ENCODE results near the gene ENOX2. TPM values are rescaled to one million over a fixed set of nuclear protein-coding genes. Genes with fewer than 3 reads are reported as not detected.

The ENOX2 gene
- total RNA-seq, 4 donors from 2014 or later: 10.2 to 27.0 (median 12.9) TPM

DNA sequence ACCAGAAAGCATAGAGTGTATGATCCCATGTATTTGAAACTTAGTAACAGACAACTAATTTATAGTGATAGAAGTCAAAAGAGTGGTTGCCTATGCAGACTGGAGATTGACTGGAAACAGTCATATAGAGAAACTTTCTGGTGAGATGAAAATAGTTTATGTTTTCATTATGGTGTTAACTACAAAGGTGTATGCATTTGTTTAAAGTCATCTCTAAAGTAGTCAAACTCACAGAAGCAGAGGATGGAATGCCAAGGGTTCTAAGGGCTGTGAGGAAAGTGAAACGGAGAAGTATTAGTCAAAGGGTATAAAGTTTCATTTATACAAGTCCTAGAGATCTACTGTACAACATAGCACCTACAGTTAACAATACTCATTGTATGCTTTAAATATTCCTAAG lies 45.8 kb downstream of the ENOX2 start:
- ATAC-seq (ENCODE audit: low FRiP score) (no peak), DNase-seq (ENCODE audit: low spot score) (no peak)
- TF ChIP-seq CTCF (IDR thresholded peaks at IDR 0.05): no peak

GRCh38 chrX:130851569-130851968 lies 51.4 kb downstream of the ENOX2 start:
- no peak for TF ChIP-seq CTCF (IDR thresholded peaks at IDR 0.05)
- ATAC-seq (ENCODE audit: low FRiP score) (no peak), DNase-seq (ENCODE audit: low spot score) (no peak)

DNA sequence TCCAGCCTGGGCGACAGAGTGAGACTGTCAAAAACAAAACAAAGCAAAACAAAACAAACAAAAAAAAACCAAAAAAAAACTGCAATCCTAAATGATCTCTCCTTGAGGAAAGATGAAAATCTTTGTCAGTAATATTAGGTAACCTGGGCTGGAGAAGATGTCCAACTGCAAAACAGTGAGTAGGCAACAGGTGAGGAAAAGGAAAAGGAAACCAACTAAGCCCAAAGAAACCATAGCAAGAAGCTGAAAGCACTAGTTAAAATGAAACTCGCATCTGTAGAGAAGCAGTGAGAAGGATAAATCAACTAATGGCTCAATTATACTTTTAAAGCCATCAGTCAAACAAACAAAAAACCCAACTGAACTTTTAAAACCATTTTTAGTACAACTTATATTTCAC lies 54.2 kb downstream of the ENOX2 start:
- no peak for DNase-seq (ENCODE audit: low spot score)
- no peak for ATAC-seq (ENCODE audit: low FRiP score)
- TF ChIP-seq CTCF (IDR thresholded peaks at IDR 0.05): no peak

- no peak for TF ChIP-seq CTCF (IDR thresholded peaks at IDR 0.05)
- DNase-seq (ENCODE audit: low spot score): no peak
- no peak for ATAC-seq (ENCODE audit: low FRiP score)
These were observed 56.3 kb downstream of the ENOX2 start for GRCh38 chrX:130846746-130847145.

DNA sequence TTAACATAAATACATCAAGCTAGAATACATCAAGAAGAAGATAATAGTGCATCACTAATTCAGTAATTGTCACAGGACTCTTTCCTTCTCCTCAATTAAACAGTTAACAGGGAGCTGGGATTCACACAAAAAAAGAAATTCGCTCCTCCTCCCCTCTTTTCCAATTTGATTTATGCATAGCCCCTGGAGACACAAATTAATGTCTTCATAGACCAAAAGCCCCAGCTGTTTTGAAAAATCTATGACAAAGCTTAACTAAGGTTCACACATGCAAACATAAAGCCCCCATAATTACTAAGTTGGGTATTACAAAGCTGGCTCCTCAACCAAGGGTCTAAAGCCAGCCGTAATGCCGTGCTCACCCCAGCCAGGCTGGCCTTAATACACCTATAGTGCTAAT lies 61.2 kb downstream of the ENOX2 start:
- DNase-seq (ENCODE audit: low spot score) (no peak), ATAC-seq (ENCODE audit: low FRiP score) (no peak)
- TF ChIP-seq CTCF (IDR thresholded peaks at IDR 0.05): no peak

GRCh38 chrX:130840345-130840744 lies 62.7 kb downstream of the ENOX2 start:
- ATAC-seq (ENCODE audit: low FRiP score) (no peak), DNase-seq (ENCODE audit: low spot score) (no peak)
- no peak for TF ChIP-seq CTCF (IDR thresholded peaks at IDR 0.05)

DNA sequence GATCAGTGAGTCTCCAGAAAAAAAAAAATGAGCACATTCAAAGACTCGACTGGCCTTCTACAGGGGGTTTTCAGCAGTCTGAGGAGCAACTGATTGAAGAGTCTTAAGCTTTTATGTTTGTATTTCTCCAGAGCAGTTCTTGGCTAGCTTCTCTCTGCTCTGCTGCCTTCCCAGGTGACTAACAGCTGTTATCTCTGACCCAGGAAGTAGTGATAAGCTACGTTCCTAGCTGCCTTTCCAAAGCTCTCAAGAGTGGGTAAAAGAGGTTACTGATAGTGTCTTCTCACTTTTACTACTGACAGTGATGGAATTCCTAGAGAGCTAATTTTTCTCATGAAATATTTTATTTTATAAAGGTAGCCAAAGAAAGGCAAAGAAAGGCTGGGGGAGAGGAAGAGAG lies 66.6 kb downstream of the ENOX2 start:
- ATAC-seq (ENCODE audit: low FRiP score) (no peak), DNase-seq (ENCODE audit: low spot score) (no peak)
- no peak for TF ChIP-seq CTCF (IDR thresholded peaks at IDR 0.05)
